ENCODE results near the gene PRR33.

The PRR33 gene

GRCh38 chr11:1872267-1872985 lies 19.3 kb downstream of the PRR33 start:
- Histone ChIP-seq H3K27me3 (ENCODE audit: insufficient read depth, low read length) (peaks cover 26% of the 10 kb centered on the region), H3K4me1 (ENCODE audit: control insufficient read depth, insufficient read depth, low read length, unreplicated experiment) (peaks cover 35% of the 10 kb centered on the region), H3K4me3 (ENCODE audit: low read depth, low read length) (no peak overlapping the region), H3K79me2 (ENCODE audit: control insufficient read depth, insufficient read depth, low read length, unreplicated experiment) (no peaks in the 10 kb centered on the region), H3K36me3 (ENCODE audit: insufficient read depth, low read length) (no peaks in the 10 kb centered on the region), H3K27ac (ENCODE audit: low read depth, low read length) (no peak overlapping the region), H2AFZ (ENCODE audit: low read length, unreplicated experiment) (no peak overlapping the region)

- H3K27me3 ChIP-seq (ENCODE audit: insufficient read depth, low read length) = peaks cover 26% of the 10 kb centered on the region
- H3K36me3 ChIP-seq (ENCODE audit: insufficient read depth, low read length) = no peaks in the 10 kb centered on the region
- peak overlapping the region; percentile 56 for H3K4me3 ChIP-seq (ENCODE audit: low read depth, low read length)
- H2AFZ ChIP-seq (ENCODE audit: low read length, unreplicated experiment) = no peak overlapping the region
- no peaks in the 10 kb centered on the region for H3K79me2 ChIP-seq (ENCODE audit: control insufficient read depth, insufficient read depth, low read length, unreplicated experiment)
- H3K27ac ChIP-seq (ENCODE audit: low read depth, low read length) = no peak overlapping the region
- H3K4me1 ChIP-seq (ENCODE audit: control insufficient read depth, insufficient read depth, low read length, unreplicated experiment) = peaks cover 28% of the 10 kb centered on the region
Measured at GRCh38 chr11:1871531-1871930, 20.2 kb downstream of the PRR33 start.

DNA sequence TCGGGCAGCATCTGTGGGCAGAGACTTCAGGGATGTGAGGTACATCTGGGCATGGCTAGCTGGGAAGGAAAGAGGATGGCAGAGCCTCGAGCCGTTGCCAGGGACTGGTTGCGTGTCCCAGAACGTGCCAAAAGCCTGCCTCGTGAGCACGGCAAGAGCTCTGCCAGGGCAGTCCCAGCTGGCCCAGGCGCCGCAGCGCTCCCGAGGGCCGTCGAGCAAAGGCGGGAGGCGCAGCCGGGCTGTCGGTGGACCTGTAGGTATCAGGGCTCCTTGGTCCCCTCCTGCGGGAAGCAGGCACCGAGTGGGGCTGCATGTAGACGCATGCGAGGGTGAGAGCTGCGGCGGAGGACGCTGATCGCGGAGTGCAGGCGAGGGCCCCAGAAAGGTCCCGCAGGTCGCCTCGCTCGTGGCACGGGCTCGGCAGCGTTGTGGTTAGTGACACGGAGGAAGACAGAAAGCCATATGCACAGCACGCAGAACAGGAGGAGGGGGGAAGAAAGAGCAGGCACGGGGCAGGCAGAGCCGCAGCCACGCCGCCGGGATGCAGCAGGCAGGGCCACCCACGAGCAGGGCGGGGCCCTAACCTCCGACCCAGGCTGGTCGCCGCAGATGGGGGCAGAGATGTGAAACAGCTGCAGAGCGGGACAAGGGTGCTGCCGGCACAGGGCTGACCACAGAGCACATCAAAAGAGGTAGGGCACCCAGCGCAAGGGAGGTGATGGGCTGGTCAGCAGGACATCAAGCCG lies 20.8 kb downstream of the PRR33 start:
- peaks cover 26% of the 10 kb centered on the region for H3K27me3 ChIP-seq (ENCODE audit: insufficient read depth, low read length)

GRCh38 chr11:1870326-1870696 lies 21.4 kb downstream of the PRR33 start:
- Histone ChIP-seq H3K79me2 (ENCODE audit: control insufficient read depth, insufficient read depth, low read length, unreplicated experiment) (no peaks in the 10 kb centered on the region), H3K27me3 (ENCODE audit: insufficient read depth, low read length) (peaks cover 26% of the 10 kb centered on the region), H3K27ac (ENCODE audit: low read depth, low read length) (no peak overlapping the region), H3K4me3 (ENCODE audit: low read depth, low read length) (peak overlapping the region; percentile 56; the same call in 1 of the 2 replicates), H3K4me1 (ENCODE audit: control insufficient read depth, insufficient read depth, low read length, unreplicated experiment) (peaks cover 20% of the 10 kb centered on the region), H3K36me3 (ENCODE audit: insufficient read depth, low read length) (no peaks in the 10 kb centered on the region), H2AFZ (ENCODE audit: low read length, unreplicated experiment) (no peak overlapping the region)

More for the DNA sequence above, 20.8 kb downstream of the PRR33 start:
- Histone ChIP-seq H3K4me3 (ENCODE audit: low read depth, low read length) (peak overlapping the region; percentile 56), H3K4me1 (ENCODE audit: control insufficient read depth, insufficient read depth, low read length, unreplicated experiment) (peaks cover 22% of the 10 kb centered on the region), H3K79me2 (ENCODE audit: control insufficient read depth, insufficient read depth, low read length, unreplicated experiment) (no peaks in the 10 kb centered on the region), H3K27ac (ENCODE audit: low read depth, low read length) (no peak overlapping the region), H3K36me3 (ENCODE audit: insufficient read depth, low read length) (no peaks in the 10 kb centered on the region), H2AFZ (ENCODE audit: low read length, unreplicated experiment) (no peak overlapping the region)

DNA sequence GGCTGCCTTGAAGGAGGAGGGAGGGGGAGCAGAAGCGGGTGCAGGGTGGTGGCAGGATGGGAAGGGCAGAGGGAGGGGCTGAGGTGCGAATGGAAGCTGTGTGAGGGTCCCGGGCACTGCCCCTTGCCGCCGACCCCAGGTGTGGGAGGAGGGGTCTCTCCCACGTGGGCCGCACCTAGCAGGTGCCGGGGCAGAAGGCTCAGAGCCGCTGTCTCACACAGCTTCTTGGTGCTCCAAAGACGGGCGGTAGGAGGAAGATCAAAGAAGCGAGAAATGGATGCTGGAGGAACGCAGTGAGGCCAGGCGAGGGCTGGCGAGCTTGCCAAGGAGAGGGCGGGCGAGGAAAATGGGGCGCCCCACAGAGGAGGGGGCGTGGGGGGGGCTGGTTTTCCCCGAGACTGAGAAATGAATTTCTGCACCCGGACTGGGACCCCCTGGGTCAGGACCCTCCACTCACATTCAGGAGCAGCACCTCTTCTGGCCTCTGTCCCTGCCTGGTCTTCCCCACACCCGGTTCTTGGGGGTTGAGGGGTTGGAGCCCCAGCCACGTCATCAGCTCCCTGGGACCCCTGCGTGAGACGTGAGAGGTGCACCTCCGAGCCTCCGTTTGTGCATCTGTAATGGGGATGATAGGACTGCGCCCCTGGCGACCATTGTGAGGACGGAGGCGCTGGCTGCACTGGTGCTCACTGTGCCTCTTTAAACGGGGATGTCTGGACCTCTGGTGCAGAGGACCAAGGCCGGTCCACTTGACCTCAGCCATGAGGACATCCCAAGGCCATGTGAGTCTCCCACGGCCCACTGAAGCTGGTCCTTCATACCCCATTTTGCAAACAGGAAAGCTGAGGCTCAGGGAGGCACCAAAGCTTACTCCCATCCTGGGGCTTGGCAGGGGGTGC lies 22.0 kb downstream of the PRR33 start:
- Histone ChIP-seq H3K79me2 (ENCODE audit: control insufficient read depth, insufficient read depth, low read length, unreplicated experiment) (no peaks in the 10 kb centered on the region), H3K4me1 (ENCODE audit: control insufficient read depth, insufficient read depth, low read length, unreplicated experiment) (peaks cover 23% of the 10 kb centered on the region), H2AFZ (ENCODE audit: low read length, unreplicated experiment) (no peak overlapping the region), H3K4me3 (ENCODE audit: low read depth, low read length) (no peak overlapping the region), H3K27ac (ENCODE audit: low read depth, low read length) (no peak overlapping the region), H3K36me3 (ENCODE audit: insufficient read depth, low read length) (no peaks in the 10 kb centered on the region), H3K27me3 (ENCODE audit: insufficient read depth, low read length) (peaks cover 26% of the 10 kb centered on the region)

GRCh38 chr11:1868636-1869291 lies 22.9 kb downstream of the PRR33 start:
- no peak overlapping the region for H3K27ac ChIP-seq (ENCODE audit: low read depth, low read length)
- H3K4me3 ChIP-seq (ENCODE audit: low read depth, low read length) = no peak overlapping the region
- peaks cover 32% of the 10 kb centered on the region for H3K4me1 ChIP-seq (ENCODE audit: control insufficient read depth, insufficient read depth, low read length, unreplicated experiment)
- H2AFZ ChIP-seq (ENCODE audit: low read length, unreplicated experiment) = no peak overlapping the region
- H3K79me2 ChIP-seq (ENCODE audit: control insufficient read depth, insufficient read depth, low read length, unreplicated experiment) = no peaks in the 10 kb centered on the region
- no peaks in the 10 kb centered on the region for H3K36me3 ChIP-seq (ENCODE audit: insufficient read depth, low read length)
- peaks cover 26% of the 10 kb centered on the region for H3K27me3 ChIP-seq (ENCODE audit: insufficient read depth, low read length)

DNA sequence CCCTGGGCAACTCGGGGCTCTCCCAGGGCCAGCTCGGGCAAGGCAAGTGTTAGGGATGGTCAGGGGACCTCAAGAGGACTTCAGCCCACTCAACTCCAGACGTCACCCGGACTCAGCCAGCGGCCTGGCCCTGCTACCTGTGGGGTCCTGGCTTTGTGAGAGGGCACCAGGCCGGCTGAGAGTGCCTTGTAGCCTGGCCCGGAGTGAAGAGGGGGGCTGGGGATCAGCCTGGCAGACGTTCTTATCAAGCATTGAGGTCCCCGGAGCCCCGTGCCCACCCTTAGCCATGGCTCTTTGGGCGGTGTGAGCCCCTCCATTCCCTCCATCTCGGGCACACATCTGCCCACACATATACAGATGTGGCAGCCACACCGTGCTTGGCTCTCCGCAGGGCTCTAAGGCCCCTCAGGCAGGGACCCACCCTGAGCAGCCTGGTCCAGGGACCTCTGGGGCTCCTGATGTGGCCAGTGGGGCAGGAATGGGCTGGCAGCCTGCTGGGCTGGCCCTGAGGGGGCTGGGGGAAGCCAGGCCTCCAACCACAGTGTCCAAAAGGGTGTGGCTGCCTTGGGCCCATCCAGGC lies 23.5 kb downstream of the PRR33 start:
- H3K79me2 ChIP-seq (ENCODE audit: control insufficient read depth, insufficient read depth, low read length, unreplicated experiment) = no peaks in the 10 kb centered on the region
- H2AFZ ChIP-seq (ENCODE audit: low read length, unreplicated experiment) = no peak overlapping the region
- peaks cover 26% of the 10 kb centered on the region for H3K27me3 ChIP-seq (ENCODE audit: insufficient read depth, low read length)
- H3K4me1 ChIP-seq (ENCODE audit: control insufficient read depth, insufficient read depth, low read length, unreplicated experiment) = peaks cover 36% of the 10 kb centered on the region
- no peaks in the 10 kb centered on the region for H3K36me3 ChIP-seq (ENCODE audit: insufficient read depth, low read length)
- no peak overlapping the region for H3K4me3 ChIP-seq (ENCODE audit: low read depth, low read length)
- no peak overlapping the region for H3K27ac ChIP-seq (ENCODE audit: low read depth, low read length)

GRCh38 chr11:1867381-1867780 lies 24.3 kb downstream of the PRR33 start:
- no peak overlapping the region for H3K4me3 ChIP-seq (ENCODE audit: low read depth, low read length)
- no peak overlapping the region for H2AFZ ChIP-seq (ENCODE audit: low read length, unreplicated experiment)
- peaks cover 26% of the 10 kb centered on the region for H3K27me3 ChIP-seq (ENCODE audit: insufficient read depth, low read length)
- H3K27ac ChIP-seq (ENCODE audit: low read depth, low read length) = no peak overlapping the region
- no peaks in the 10 kb centered on the region for H3K79me2 ChIP-seq (ENCODE audit: control insufficient read depth, insufficient read depth, low read length, unreplicated experiment)
- H3K4me1 ChIP-seq (ENCODE audit: control insufficient read depth, insufficient read depth, low read length, unreplicated experiment) = peaks cover 41% of the 10 kb centered on the region
- no peaks in the 10 kb centered on the region for H3K36me3 ChIP-seq (ENCODE audit: insufficient read depth, low read length)

- H3K4me3 ChIP-seq (ENCODE audit: low read depth, low read length) = no peak overlapping the region
- H3K79me2 ChIP-seq (ENCODE audit: control insufficient read depth, insufficient read depth, low read length, unreplicated experiment) = no peaks in the 10 kb centered on the region
- peaks cover 41% of the 10 kb centered on the region for H3K4me1 ChIP-seq (ENCODE audit: control insufficient read depth, insufficient read depth, low read length, unreplicated experiment)
- H3K27ac ChIP-seq (ENCODE audit: low read depth, low read length) = no peak overlapping the region
- no peaks in the 10 kb centered on the region for H3K36me3 ChIP-seq (ENCODE audit: insufficient read depth, low read length)
- peaks cover 26% of the 10 kb centered on the region for H3K27me3 ChIP-seq (ENCODE audit: insufficient read depth, low read length)
- no peak overlapping the region for H2AFZ ChIP-seq (ENCODE audit: low read length, unreplicated experiment)
Measured at GRCh38 chr11:1866776-1867175, 24.9 kb downstream of the PRR33 start.

DNA sequence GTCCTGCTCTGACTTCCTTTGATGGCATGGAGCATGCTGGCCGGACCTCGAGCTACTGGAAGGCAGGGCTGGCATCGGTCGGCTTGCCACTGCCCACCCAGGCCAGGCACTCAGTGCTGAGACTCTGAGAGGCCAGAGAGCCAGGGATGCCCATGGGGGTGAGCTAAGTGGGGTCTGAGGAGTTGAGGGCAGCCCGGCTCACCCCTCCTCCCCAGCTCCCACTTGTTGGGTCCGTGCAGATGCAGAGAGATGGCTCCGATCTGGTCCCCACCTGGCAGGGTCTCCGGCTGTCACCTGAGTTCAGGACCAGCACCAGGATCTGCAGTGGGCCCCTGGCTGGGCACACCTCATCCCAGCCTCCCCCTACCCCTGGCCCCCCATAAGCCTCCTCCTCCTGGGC lies 25.5 kb downstream of the PRR33 start:
- Histone ChIP-seq H2AFZ (ENCODE audit: low read length, unreplicated experiment) (no peak overlapping the region), H3K27me3 (ENCODE audit: insufficient read depth, low read length) (peaks cover 26% of the 10 kb centered on the region), H3K27ac (ENCODE audit: low read depth, low read length) (no peak overlapping the region), H3K4me3 (ENCODE audit: low read depth, low read length) (no peak overlapping the region), H3K79me2 (ENCODE audit: control insufficient read depth, insufficient read depth, low read length, unreplicated experiment) (no peaks in the 10 kb centered on the region), H3K36me3 (ENCODE audit: insufficient read depth, low read length) (no peaks in the 10 kb centered on the region), H3K4me1 (ENCODE audit: control insufficient read depth, insufficient read depth, low read length, unreplicated experiment) (peaks cover 41% of the 10 kb centered on the region)

All from ACC112 (cell line).